GM21447 (cell line): Measurements from ENCODE around the gene DSTN.

Experiments used
- ATAC-seq: cut with Tn5 transposase; IDR thresholded peaks from one replicate; pipeline ENCODE4 v1.9.1; 2021; ENCODE audit not compliant: unreplicated experiment

Gene DSTN

DNA sequence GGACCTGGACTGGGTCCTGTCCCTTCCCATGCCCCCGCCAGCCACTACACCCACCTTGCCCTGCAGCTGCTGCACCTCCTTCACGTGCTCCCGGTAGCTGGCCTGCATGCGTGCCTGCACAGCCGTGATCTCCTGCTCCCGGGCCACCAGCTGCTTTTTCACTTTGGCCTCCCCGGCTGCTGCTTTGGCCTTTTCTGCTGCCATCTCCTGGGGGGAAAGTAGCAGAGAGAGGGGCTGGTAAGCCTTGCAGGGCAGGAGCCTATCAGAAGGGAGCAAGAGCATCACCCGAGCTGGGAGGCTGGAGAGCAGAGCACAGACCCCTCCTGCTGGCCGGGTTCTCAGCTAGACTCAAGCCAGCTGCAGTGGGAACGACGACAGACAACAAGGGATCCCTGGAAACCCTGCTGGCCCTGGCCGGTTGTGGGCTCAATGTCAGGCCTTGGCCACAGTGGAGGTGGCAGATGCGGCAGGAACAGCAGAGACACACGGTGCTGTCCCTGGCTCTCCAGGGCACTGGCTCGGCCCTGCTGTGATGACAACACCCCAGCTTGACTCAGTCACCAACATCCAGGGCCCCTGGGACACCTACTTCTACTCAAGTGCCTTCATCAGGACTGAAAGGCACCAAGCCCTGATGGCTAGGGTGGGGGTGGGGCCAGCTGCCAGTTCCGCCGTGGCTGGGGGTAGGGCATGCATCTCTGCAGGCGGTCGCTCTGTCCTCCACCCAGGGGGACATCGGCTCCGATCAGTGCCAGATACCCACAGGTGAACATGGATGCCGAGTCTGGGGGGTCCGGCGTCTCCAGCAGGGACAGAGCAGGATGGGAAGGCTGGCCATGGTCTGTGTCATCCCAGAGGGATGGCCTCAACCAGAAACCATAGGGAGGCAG is 66.9 kb downstream of the DSTN start:
- no peak for ATAC-seq

DNA sequence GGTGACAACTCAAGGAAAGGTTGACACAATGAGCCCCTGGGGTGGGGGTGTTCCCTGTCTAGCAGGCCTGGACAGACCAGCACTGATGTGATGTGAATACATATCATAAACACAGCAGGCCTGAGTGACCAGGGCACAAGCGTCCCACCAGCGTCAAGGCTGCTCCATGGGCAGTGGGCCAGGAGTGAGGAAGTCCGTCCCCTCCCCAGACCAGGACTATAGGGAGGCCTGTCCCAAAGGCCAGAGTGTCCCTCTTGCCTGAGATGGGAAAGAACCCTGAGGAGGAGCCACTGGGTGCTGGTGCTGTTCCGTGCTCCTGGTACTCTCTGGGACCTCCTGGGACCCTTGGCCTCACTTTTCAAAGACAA is 67.5 kb downstream of the DSTN start:
- ATAC-seq, result no peak

- no peak for ATAC-seq
These were observed 68.2 kb downstream of the DSTN start for GRCh38 chr20:17637985-17638640.

DNA sequence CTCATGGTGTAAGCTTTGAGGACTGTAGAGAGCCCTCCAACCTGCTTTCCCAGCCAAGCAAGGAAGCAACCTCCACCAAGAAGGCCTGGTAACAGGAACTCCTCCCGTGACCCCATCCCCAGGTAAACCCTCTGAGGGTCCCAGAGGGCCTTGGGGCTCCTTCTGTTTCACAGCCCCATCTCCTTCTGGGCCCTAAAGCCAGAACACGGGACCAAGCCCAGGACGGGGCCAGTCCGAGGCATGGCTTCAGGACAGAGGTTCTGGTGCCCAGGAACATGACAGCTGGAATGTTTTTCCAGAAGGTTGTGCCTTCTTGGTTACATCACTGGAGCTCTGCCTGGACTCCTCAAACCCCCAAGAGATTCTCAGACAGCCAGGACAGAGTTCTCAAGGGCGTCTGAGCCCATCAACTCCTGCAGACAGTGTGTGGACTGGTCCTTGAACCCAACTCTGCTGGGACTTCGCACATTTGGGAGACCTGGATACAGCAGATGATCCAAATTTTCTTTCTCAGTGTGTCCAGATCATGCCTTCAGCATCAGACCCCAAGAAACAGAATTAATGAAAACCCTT is 69.0 kb downstream of the DSTN start:
- no peak for ATAC-seq

DNA sequence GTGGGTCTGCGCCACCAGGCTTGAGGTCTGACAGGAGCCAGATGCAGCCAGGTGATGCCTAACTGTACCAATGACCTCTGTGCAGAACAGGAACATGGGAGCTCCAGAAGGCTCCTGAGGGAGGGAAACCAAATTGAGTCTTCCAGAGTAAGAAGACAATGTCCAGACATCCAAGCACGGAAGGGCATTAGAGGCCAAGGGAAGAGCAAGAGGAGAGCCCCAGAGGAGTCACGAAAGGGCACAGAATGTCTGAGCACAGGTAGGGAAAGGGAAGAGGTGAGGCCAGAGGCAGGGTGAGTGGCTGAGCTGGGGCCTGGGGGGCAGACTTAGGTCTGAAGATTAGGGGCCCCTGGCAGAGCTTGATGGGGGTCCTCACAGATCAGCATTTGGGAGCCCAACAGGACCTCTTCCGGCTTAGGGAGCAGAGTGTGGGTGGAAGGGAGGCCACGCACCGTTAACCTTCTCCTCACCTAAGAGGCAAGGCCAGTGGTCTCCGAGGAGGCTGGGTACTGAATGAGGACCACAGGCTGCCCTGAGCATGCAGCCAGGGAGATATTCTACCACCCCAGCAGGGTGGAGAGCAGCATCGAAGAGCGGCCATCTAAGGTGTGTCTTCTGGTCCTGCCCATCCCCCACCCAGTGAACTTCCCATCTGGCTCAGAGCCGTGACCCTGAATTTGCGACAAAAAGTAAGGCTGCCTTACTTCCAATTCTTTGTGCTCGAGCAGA is 70.4 kb downstream of the DSTN start:
- no peak for ATAC-seq

DNA sequence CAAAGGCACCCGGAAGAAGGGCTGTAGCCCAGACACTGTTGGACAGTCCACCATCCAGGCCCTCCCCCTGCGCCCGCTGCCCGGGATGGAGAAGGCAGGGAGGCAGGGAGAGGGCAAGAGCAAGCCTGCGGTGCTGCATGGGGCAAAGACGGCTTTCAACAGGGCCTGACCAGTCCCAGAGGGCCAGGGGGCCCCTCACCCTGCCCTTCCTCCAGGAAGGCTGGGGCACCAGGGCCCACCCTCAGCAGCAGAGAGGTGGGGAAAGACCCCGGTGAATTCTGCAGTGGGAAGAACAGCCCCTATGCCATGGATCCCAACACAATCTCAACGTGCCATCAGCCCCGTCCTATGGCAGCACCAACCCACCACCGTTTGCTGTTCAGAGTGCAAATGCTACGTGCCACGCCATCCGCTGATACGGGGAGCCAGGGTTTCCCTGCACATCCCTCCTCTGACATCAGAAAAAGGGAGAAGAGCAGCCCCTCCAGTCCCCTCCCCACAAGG is 71.1 kb downstream of the DSTN start:
- ATAC-seq, result no peak

- no peak for ATAC-seq
These were observed 71.7 kb downstream of the DSTN start for GRCh38 chr20:17641520-17641964.

DNA sequence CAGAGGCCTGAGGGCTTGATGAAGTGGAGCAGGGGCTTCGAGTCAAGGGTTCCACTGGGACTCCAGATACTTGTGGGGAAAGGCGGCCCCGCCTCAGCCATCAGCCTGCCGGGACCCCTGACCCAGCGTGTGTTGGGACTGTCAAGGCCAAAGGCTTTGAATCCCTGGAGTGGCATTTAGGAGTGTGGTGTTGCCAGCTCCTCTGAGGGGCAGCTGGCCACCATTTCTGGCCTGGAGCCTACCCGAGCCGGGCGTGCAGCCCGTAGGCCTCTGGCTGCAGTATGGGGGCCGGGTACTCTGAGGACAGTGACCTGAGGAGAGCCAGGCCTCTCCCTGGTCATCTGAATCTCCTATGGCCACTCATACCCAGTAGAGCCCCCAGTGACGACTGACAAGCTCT is 72.1 kb downstream of the DSTN start:
- ATAC-seq, result no peak

GRCh38 chr20:17642404-17643269 is 72.8 kb downstream of the DSTN start:
- no peak for ATAC-seq

DNA sequence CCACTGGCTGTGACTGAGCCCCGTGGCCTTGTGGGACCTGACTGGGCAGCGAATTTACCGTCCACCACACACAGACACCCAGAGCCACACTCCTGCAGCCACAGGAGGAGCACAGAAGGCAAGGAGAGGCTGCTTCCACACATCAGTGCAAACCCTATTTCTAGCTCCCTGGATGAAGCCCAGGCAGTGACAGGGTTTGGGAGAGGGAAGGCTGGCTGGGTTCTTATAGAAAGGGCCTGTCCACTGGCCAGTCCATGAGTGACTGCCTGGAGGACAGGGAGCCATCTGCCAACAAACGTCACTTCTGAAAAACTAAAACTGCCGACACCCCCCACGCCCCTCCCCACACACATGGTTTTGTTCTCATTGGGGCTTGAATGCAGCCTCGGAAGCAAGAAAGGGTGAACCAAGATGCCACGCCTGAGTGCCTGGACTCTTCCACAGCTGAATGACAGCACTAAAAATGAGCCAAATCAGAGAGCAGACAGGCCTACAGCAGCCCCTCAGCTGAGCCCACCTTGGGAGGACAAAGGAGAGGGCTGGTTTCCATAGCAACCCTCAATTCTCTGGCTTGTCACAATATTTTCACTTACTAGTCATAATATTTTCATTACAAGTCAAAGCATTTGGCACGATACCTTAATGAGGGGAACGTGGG is 73.8 kb downstream of the DSTN start:
- ATAC-seq, result no peak

DNA sequence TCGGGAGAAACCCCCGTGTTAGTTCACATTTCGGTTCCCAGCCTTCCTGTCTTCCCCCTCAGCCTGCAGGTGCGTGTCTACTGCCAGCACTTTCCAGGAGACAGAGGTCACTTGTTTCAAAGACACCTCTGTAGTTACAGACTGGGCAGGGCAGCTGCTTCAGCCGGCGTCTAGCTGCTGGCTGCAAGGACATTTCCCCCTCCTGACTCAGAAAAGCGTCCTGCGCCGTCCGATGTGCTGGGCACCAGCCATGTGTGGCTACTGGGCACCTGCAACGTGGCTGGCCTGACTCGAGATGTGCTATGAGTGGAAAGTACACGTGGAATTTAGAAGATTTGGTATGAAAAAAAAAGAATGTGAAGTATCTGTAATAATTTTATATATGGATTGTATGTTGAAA is 74.6 kb downstream of the DSTN start:
- no peak for ATAC-seq

- ATAC-seq, result no peak
These were observed 75.1 kb downstream of the DSTN start for GRCh38 chr20:17645010-17645409.

GRCh38 chr20:17645546-17646208 is 75.8 kb downstream of the DSTN start:
- ATAC-seq, result no peak

- ATAC-seq, result no peak
These were observed 76.5 kb downstream of the DSTN start for GRCh38 chr20:17646209-17646960.

- no peak for ATAC-seq
These were observed 77.1 kb downstream of the DSTN start for GRCh38 chr20:17646961-17647301.

DNA sequence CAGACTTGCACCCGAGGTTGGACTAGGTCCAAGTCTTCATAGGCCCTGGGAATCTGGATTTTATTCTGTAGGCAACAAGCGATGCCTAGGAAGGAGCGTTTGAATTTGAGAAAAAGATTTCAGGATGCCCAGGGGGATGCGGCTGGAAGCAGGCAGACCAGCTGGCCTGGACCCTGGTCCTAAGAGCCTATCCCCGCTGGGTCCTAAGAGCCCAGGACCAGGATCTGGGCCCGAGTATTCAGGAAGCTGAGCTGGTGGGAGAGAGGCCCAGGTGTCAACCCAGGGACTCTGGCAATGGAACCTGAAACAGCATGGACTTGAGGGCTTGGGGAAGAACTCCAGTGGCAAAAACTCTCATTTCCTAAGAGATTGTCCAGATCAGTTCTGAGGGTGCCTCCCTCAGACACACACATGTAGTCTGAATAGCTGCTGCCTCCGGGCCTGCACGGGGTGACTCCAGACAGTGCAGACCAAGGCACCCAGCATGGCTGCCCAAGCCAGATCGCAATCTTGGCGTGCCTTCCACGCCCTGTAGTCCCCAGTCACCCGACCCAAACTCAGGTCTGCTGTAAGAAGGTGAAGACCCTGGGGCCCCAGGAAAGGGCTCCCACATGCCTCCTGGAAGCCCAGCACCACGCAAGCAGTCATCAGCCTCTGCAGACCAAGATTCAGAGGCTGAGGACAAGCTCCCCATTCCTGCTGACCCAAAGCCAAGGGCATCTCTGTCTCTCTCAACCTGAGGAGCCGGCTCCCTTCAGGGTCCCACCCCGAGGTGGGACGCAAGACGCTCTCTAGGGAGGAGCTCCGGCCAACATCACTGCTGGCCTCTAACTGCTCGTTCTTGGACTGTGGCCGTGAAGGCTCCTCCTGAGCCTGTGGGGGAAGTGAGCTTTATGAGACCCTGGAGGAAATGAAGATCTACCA is 77.8 kb downstream of the DSTN start:
- ATAC-seq, result no peak

GRCh38 chr20:17648315-17648646 is 78.4 kb downstream of the DSTN start:
- no peak for ATAC-seq
